T-helper 17 cell (primary cell): Measurements from ENCODE around the gene SEMA5B. TPM values are rescaled to one million over a fixed set of nuclear protein-coding genes. Genes with fewer than 3 reads are reported as not detected.

Experiments used
- ATAC-seq: fragments of 150-1000 bp; cut with Tn5 transposase; 2 replicates; pipeline ENCODE4 v1.10.0; 2021; ENCODE audit warnings: mild to moderate bottlenecking, moderate library complexity
- DNase-seq, 3 donors: peaks; one replicate each; pipeline versions ENCODE4 v3.0.0 to v3.0.0-alpha.2; 2020 to 2021
- H3K9me3 ChIP-seq: one replicate; pipeline ENCODE4 v1.7.0; 2013; ENCODE audit warnings: low read length, mild to moderate bottlenecking; ENCODE audit not compliant: control insufficient read depth, poor library complexity, severe bottlenecking
- H3K27ac Mint-ChIP-seq: one replicate; pipeline ENCODE4 v1.8.0; 2022; ENCODE audit warnings: mild to moderate bottlenecking, moderate library complexity, mixed read lengths
- H3K27me3 Mint-ChIP-seq: one replicate; pipeline ENCODE4 v1.8.0; 2022; ENCODE audit warnings: mixed read lengths
- H3K36me3 Mint-ChIP-seq: one replicate; pipeline ENCODE4 v1.8.0; 2022; ENCODE audit warnings: low read depth, mixed read lengths
- H3K4me1 Mint-ChIP-seq: one replicate; pipeline ENCODE4 v1.8.0; 2022; ENCODE audit warnings: mild to moderate bottlenecking, mixed read lengths
- H3K4me3 Mint-ChIP-seq: one replicate; pipeline ENCODE4 v1.8.0; 2022; ENCODE audit warnings: mild to moderate bottlenecking, moderate library complexity, mixed read lengths
- total RNA-seq, 4 donors: library from RNA in 2 of 4; stranded (reverse) in 2 of 4; gene quantifications; one replicate each; pipeline ENCODE4 v1.2.3 and lab custom pipeline; 2022 to 2026

Gene SEMA5B, protein sequence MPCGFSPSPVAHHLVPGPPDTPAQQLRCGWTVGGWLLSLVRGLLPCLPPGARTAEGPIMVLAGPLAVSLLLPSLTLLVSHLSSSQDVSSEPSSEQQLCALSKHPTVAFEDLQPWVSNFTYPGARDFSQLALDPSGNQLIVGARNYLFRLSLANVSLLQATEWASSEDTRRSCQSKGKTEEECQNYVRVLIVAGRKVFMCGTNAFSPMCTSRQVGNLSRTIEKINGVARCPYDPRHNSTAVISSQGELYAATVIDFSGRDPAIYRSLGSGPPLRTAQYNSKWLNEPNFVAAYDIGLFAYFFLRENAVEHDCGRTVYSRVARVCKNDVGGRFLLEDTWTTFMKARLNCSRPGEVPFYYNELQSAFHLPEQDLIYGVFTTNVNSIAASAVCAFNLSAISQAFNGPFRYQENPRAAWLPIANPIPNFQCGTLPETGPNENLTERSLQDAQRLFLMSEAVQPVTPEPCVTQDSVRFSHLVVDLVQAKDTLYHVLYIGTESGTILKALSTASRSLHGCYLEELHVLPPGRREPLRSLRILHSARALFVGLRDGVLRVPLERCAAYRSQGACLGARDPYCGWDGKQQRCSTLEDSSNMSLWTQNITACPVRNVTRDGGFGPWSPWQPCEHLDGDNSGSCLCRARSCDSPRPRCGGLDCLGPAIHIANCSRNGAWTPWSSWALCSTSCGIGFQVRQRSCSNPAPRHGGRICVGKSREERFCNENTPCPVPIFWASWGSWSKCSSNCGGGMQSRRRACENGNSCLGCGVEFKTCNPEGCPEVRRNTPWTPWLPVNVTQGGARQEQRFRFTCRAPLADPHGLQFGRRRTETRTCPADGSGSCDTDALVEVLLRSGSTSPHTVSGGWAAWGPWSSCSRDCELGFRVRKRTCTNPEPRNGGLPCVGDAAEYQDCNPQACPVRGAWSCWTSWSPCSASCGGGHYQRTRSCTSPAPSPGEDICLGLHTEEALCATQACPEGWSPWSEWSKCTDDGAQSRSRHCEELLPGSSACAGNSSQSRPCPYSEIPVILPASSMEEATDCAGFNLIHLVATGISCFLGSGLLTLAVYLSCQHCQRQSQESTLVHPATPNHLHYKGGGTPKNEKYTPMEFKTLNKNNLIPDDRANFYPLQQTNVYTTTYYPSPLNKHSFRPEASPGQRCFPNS
- total RNA-seq (not detected), total RNA-seq (lab: John Stamatoyannopoulos, UW) (0.15 to 0.23 reads per million in 2 donors)

DNA sequence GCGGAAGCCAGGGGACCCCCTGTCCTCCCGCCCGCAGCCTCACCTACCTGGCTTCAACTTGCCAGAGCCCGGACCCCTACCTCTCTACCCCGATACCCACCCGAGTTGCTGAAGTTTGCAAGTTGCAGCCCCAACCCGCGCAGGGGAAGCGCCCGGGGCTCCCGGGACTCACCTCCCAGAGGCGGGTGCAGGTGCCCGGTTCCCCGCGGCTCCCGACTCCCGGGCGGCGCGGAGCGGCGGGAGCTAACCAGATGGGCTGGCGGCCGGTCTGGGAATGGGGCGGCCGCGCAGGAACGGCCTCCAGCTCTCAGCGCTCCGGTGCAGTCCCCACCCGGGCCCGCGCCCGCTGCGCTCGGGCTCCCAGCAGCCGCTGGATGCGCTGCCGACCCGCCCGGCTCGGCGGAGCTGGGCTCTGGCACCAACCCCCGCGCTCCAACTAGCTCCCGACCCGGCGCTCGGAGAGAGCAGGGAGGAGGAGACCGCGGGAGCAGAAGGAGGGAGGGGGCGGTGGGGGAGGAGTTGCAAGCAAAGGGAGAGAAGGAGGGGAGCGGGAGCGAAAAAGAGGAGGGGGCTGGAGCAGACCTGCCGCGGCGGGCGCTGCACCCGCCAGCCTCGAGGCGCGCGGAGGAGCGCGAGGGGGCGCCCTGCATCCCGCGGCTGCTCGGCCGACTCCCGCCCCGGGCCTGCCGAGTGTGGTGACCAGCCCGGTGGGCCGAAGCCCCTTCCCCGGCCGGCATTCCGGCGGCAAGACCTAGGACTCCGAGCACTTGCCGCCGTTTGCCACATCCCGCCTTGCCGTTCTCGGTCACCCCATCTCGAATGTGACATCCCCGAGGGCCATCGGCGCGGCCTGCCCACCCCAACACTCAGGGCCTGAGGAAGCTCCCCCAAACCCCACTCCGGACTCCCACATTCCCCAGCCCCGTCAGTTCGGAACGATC is at the start of gene SEMA5B:
SEMA5B (minus strand) TSS at position 472 of the 941 bp plus-strand sequence. CDS start 66,500 bp downstream, outside the sequence.
- H3K4me1 Mint-ChIP-seq = peaks cover 17% of the 10 kb centered on the region
- H3K27me3 Mint-ChIP-seq = peaks cover 35% of the 10 kb centered on the region
- peaks cover 16% of the 10 kb centered on the region for H3K36me3 Mint-ChIP-seq
- no peak within 1 kb of the TSS for H3K27ac Mint-ChIP-seq
- H3K9me3 ChIP-seq = no peaks in the 10 kb centered on the region
- ATAC-seq (peak; percentile 59), DNase-seq (peak in 1 of 3 donors; percentile 12)
- H3K4me3 Mint-ChIP-seq = peak within 1 kb of the TSS; percentile 90

DNA sequence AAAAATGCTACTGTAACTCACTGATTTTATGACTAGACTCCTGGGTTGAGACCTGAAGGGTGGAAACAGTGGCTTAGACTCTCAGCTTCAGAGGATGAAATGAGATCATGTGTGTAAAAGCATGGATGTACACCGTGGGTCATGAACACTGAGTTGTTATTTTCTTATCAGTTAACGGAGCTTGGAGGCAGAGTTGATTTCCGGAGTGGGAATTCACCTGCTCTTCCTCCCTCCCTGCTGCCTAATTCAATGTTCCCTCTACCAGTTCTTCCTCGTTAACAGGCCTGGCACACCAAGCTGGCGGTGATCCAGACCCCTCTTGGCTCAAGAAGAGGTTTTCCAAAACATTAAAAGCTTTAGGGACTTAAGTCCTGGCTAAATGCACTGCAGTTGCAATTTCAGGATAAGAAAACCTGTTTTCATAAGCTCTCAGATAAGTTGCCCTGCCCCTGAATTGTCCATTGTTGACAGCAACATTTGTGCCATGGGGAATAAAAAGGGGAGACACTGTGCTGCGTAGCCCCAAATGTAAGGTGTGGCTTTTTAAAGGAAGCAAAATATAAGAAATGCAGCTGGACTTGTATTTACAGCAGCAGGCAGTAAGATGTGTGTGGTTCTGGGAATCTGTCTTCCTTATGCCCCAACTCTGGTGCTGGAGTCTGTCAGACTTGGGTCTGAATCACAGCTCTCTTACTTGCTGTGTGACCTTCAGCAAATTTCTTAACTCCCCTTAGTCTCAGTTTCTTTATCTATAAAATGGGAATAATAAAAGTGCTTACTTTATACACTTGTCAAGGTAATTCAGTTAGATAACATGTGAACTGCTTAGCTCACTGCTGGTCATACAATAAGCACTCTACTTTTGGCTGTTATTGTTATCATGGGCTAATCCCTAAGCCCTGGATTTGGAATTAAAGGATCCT is 49.2 kb upstream of the SEMA5B start:
- no peak overlapping the region for H3K4me3 Mint-ChIP-seq
- H3K9me3 ChIP-seq = no peaks in the 10 kb centered on the region
- ATAC-seq = no peak
- no peak overlapping the region for H3K27ac Mint-ChIP-seq
- H3K27me3 Mint-ChIP-seq = no peaks in the 10 kb centered on the region
- H3K36me3 Mint-ChIP-seq = no peaks in the 10 kb centered on the region
- DNase-seq = no peak
- peaks cover 22% of the 10 kb centered on the region for H3K4me1 Mint-ChIP-seq

DNA sequence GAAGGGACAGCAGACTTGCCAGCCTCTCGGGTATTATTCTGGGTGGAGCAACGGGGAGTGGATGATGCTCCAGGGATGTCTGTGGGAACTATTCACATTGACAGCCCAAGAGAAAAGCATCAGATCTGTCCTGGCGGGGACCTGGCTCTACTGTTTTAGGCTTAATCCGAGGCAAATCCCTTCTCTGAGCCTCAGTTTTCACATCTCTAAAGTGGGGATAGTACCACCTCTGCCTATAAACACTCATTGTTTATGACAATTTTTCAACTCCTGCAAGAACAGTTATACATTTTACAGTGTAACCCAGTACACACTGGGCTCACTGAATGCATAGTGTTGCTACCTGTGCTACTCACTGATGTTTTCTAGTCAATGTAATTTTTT is 48.5 kb upstream of the SEMA5B start:
- no peaks in the 10 kb centered on the region for H3K27me3 Mint-ChIP-seq
- no peak for DNase-seq
- no peaks in the 10 kb centered on the region for H3K36me3 Mint-ChIP-seq
- peaks cover 21% of the 10 kb centered on the region for H3K4me1 Mint-ChIP-seq
- H3K4me3 Mint-ChIP-seq = no peak overlapping the region
- ATAC-seq = no peak
- H3K9me3 ChIP-seq = no peaks in the 10 kb centered on the region
- H3K27ac Mint-ChIP-seq = no peak overlapping the region

DNA sequence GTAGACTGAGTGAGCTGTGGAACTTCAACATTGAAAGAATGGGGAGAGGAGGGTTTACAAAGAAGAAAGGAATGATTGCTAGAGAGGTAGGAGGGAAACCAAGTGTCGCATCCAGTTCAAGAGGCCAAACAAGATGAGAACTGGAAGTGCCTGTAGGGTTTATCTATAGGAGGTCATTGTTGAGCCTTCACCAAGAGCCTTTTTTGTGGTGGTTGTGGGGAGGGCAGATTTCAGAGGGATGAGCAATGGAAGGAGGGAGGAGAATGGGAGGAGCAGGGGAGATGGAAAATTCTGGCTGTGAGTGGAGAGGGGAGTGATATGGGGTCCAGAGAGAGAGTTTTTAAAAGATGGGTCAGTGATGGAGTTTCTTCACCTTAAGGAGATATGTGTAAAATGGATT is 47.8 kb upstream of the SEMA5B start:
- no peaks in the 10 kb centered on the region for H3K27me3 Mint-ChIP-seq
- peaks cover 21% of the 10 kb centered on the region for H3K4me1 Mint-ChIP-seq
- H3K27ac Mint-ChIP-seq = no peak overlapping the region
- no peaks in the 10 kb centered on the region for H3K9me3 ChIP-seq
- H3K36me3 Mint-ChIP-seq = no peaks in the 10 kb centered on the region
- no peak for DNase-seq
- no peak for ATAC-seq
- H3K4me3 Mint-ChIP-seq = no peak overlapping the region

DNA sequence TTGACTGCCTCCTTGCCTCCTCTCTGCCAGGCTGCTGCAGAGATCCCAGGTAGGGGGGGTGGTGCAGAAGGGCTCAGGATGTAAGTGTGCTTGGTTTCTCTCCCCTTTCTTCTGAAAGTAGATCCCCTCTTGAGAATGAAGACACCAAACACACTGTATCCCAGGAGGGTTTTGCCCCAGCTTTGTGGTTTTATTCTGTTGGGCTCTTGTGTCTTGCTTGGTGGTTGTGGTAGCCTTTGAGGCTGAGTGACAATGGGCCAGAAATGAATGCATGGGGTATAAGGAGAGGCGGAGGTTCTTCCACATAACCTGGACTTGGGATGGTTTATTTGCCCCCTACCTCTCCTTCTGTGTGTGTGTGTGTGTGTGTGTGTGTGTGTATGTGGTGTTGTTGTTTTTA is 45.0 kb upstream of the SEMA5B start:
- Mint-ChIP-seq H3K4me3 (no peak overlapping the region), H3K27ac (no peak overlapping the region), H3K27me3 (no peaks in the 10 kb centered on the region), H3K36me3 (no peaks in the 10 kb centered on the region), H3K4me1 (peaks cover 28% of the 10 kb centered on the region)
- no peak for ATAC-seq
- H3K9me3 ChIP-seq = no peaks in the 10 kb centered on the region
- no peak for DNase-seq

DNA sequence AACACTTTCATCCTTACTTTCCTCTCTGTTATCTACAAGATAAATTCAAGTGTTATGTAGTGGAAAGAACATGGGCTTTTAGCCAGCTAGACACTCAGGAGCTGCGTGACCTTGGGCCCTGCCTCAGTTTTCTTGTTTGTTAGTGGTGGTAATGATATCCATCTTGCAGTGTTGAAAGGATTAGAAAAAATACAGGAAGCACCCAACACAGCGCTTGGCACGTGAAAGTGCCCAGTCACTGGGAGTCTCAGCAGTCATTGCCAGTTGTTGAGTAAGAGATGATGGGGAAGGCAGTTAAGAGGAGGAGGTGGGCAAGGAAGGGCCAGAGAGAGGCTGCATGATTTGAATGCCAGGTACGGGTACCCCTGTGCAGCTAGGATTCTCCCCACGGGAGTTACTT is 44.6 kb upstream of the SEMA5B start:
- no peak overlapping the region for H3K4me3 Mint-ChIP-seq
- no peaks in the 10 kb centered on the region for H3K36me3 Mint-ChIP-seq

DNA sequence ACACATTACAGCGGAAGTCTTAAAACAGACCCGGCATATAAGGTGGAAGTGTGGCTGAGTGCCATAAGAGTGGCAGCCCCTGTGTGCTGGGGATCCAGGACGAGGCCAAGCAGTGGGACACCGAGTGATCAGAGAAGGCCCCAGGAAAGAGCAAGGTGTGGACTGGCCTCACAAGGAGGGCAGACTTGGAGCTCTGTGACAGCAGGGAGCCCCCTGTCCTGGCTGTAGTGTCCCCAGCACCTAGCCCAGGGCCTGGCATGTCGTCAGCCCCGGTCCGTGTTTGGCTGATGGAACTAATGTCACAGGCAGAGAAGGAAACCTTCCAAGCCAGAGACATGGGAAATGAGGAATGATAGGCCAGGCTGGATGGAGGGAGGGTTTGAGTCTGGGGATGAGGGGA is 44.0 kb upstream of the SEMA5B start:
- Mint-ChIP-seq H3K36me3 (no peaks in the 10 kb centered on the region), H3K27me3 (no peaks in the 10 kb centered on the region), H3K4me1 (peaks cover 30% of the 10 kb centered on the region), H3K27ac (no peak overlapping the region), H3K4me3 (no peak overlapping the region)
- ATAC-seq = no peak
- H3K9me3 ChIP-seq = no peaks in the 10 kb centered on the region
- no peak for DNase-seq

More for the DNA sequence above, 44.6 kb upstream of the SEMA5B start:
- Mint-ChIP-seq H3K4me1 (peaks cover 28% of the 10 kb centered on the region), H3K27ac (no peak overlapping the region), H3K27me3 (no peaks in the 10 kb centered on the region)
- no peak for DNase-seq
- no peak for ATAC-seq
- no peaks in the 10 kb centered on the region for H3K9me3 ChIP-seq

DNA sequence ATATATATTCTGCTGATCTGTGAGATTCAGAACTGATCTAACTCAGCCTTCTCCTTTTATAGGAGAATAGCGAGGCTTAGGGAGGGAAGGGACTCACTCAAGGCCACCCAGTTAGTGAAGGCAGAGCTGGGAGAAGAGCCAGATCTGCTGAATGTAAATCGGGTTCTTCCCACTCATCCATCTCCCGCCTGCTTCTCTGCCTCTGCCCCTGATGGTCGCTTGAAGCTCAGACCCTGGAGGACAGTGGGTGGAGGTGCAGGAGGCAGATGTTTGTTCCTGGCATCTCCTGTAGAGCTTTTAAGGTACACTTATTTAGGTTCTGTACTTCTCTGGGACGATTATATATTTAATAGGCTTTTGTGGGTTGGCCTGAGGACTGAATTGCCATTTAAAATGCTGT is 43.6 kb upstream of the SEMA5B start:
- Mint-ChIP-seq H3K4me1 (peaks cover 30% of the 10 kb centered on the region), H3K4me3 (no peak overlapping the region), H3K27ac (no peak overlapping the region), H3K27me3 (no peaks in the 10 kb centered on the region), H3K36me3 (no peaks in the 10 kb centered on the region)
- no peak for DNase-seq
- no peaks in the 10 kb centered on the region for H3K9me3 ChIP-seq
- ATAC-seq = no peak

DNA sequence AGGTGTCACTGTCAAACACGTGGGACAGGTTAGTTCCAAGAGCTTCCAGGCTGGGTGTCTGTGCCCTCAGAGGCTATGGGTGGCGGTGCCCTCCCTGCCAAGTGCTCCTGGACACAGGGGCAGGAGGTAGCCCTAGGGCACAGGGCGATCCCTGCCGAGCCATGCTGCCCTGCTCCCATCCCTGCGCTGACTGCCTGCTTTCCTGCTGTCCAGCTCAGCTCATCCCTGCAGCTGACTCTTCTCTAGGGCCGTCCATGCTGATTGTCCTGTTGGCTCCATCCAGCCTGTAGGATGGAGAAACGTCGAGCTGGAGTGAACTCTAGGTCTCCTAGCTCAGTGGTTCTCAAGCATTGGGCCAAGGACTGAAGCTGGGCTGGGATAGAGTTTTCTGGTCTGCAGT is 42.9 kb upstream of the SEMA5B start:
- no peak overlapping the region for H3K4me3 Mint-ChIP-seq
- ATAC-seq = no peak
- peaks cover 25% of the 10 kb centered on the region for H3K4me1 Mint-ChIP-seq
- H3K9me3 ChIP-seq = no peaks in the 10 kb centered on the region
- DNase-seq = no peak
- no peaks in the 10 kb centered on the region for H3K27me3 Mint-ChIP-seq
- H3K36me3 Mint-ChIP-seq = no peaks in the 10 kb centered on the region
- H3K27ac Mint-ChIP-seq = no peak overlapping the region

DNA sequence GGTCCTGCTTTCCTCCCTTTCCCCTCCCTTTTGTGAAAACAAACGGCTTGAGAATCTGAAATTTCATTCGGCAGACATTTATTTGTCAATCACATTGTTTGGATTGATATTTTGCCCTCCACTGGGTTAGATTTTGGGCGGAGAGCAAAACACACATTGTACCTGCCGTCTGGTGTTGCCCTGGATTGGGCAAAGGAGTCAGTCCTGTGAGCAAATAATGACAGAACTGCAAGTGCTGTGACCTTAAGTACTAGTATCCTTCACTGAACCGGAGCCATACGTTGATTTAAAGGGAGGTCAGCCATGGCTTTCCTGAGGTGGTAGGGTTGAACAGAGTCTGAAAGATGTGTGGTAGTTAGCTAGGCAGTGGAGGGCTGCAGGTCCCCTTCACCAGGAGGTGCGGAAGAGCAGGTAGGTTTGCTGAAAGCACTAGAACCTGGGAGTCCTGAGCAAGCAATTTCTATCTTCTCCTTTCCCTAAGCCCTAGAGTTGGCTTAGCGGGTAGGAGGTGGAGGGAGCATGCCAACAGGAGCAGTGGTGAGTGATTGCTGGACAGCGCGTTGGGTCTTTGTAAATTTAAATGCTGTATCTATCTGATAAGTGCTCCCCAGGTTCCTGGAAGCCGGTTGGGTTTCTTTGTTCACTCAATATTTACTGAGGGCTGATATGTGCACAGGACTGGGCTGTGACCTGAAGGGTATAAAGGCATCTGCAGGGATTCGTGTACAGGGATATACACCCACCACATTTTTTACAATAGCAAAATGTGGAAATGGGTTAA is 41.2 kb upstream of the SEMA5B start:
- no peaks in the 10 kb centered on the region for H3K36me3 Mint-ChIP-seq

More for the DNA sequence above, 41.2 kb upstream of the SEMA5B start:
- H3K27ac Mint-ChIP-seq = no peak overlapping the region
- DNase-seq = no peak
- H3K9me3 ChIP-seq = no peaks in the 10 kb centered on the region
- peaks cover 28% of the 10 kb centered on the region for H3K4me1 Mint-ChIP-seq
- ATAC-seq = no peak
- H3K27me3 Mint-ChIP-seq = no peaks in the 10 kb centered on the region
- H3K4me3 Mint-ChIP-seq = peak overlapping the region; percentile 84
